Measurements from ENCODE around the gene TMEM63B.

Gene TMEM63B

DNA sequence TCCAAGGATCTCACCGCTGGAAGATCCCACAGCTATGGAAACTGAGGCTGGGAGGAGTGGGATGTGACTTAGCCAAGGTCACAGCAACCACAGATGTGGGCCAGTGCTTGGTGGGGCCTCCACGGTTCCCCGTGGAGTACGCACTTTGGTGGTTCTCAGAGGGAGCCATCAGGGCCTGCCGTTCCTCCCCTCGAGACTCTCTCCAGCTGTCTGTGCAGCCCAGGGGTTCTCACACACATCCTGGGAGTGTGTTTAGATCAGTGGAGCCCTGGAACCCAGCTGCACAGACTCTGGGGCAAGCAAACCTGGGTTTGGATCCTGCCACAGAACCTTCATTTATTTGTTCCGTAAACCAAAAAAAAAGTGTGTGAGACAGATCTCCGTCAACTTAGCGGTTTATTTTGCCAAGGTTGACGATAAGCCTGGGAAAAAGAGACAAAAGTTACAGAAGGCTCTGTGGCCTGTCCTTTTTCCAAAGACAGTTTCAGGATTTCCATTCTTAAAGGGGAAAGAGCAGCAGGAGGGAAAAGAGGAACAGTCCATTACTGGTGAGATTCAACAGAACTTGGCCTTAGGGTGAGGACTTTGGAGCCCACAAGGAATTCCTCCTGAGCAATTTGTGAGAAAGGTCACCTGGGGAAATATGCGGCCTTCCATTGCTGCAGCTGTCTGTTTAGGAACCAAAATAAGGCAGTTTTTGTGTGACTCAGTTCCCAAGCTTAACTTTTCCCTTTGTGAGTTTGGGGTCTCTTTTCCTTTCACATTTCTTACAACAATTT lies 75.8 kb downstream of the TMEM63B start:
- TF ChIP-seq, protein P1, sequence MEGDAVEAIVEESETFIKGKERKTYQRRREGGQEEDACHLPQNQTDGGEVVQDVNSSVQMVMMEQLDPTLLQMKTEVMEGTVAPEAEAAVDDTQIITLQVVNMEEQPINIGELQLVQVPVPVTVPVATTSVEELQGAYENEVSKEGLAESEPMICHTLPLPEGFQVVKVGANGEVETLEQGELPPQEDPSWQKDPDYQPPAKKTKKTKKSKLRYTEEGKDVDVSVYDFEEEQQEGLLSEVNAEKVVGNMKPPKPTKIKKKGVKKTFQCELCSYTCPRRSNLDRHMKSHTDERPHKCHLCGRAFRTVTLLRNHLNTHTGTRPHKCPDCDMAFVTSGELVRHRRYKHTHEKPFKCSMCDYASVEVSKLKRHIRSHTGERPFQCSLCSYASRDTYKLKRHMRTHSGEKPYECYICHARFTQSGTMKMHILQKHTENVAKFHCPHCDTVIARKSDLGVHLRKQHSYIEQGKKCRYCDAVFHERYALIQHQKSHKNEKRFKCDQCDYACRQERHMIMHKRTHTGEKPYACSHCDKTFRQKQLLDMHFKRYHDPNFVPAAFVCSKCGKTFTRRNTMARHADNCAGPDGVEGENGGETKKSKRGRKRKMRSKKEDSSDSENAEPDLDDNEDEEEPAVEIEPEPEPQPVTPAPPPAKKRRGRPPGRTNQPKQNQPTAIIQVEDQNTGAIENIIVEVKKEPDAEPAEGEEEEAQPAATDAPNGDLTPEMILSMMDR (IDR thresholded peaks at IDR 0.05; ENCODE audit: insufficient read depth, low read length, missing control alignments): no peak
- H3K4me3 ChIP-seq (ENCODE audit: low read depth, low read length): no peak overlapping the region
- DNase-seq (ENCODE audit: low read depth, low spot score): no peak
- ChIA-PET CTCF (interaction anchor here (0.7 to 3.1 kb wide), 4 partner anchors 13 to 34 kb away, joined by 3 to 10 read pairs (median 4); partner anchors contain the start of gene MYMX), POLR2A (no interaction called here)

- CTCF ChIA-PET: interaction anchor here (1.0 to 1.2 kb wide), 4 partner anchors 11 to 51 kb away, joined by 3 read pairs; no protein-coding TSS in a partner anchor
- DNase-seq (ENCODE audit: low read depth, low spot score): no peak
- POLR2A ChIA-PET: no interaction called here
Measured at GRCh38 chr6:44203955-44204354, 76.6 kb downstream of the TMEM63B start.

More at GRCh38 chr6:44203955-44204354, 76.6 kb downstream of the TMEM63B start:
- no peak overlapping the region for H3K4me3 ChIP-seq (ENCODE audit: low read depth, low read length)
- TF ChIP-seq, protein P1 (IDR thresholded peaks at IDR 0.05; ENCODE audit: insufficient read depth, low read length, missing control alignments): no peak

Data from AG04449 (cell line).